ENCODE data around the gene GOLT1A. TPM values are rescaled to one million over a fixed set of nuclear protein-coding genes. Genes with fewer than 3 reads are reported as not detected.

Gene GOLT1A
- total RNA-seq, 6 donors from 2014 or later = 7.5 to 18.5 (median 10.1) TPM; not detected in 1

- TF ChIP-seq CTCF (IDR thresholded peaks at IDR 0.05) (no peak), POLR2A (IDR thresholded peaks at IDR 0.05) (no peak), EP300 (IDR thresholded peaks at IDR 0.05) (no peak), POLR2AphosphoS5 (IDR thresholded peaks at IDR 0.05) (no peak)
- H3K4me3 ChIP-seq = no peak overlapping the region
- WGBS, 2 donors = 66 to 73% methylated on average over 10 of the region's 10 CpGs
- no peaks in the 10 kb centered on the region for H3K9me3 ChIP-seq
- no peak for ATAC-seq (ENCODE audit: low FRiP score in 2 of 2)
- H3K4me1 ChIP-seq = peaks cover 0 to 12% (median 3%) of the 10 kb centered on the region in 4 donors
- no peak for DNase-seq
- H3K27ac ChIP-seq = no peak overlapping the region
- no peaks in the 10 kb centered on the region for H3K36me3 ChIP-seq
- H3K27me3 ChIP-seq = peaks cover 0 to 6% (median 2%) of the 10 kb centered on the region in 4 donors
These were observed 27.2 kb downstream of the GOLT1A start for GRCh38 chr1:204186597-204186996.

- H3K4me3 ChIP-seq = no peak overlapping the region
- H3K27ac ChIP-seq = no peak overlapping the region
- no peaks in the 10 kb centered on the region for H3K9me3 ChIP-seq
- DNase-seq (no peak), ATAC-seq (ENCODE audit: low FRiP score in 2 of 2) (no peak)
- no peaks in the 10 kb centered on the region for H3K36me3 ChIP-seq
- WGBS, 2 donors = 53 to 56% methylated on average over 1 of the region's 1 CpG
- no peaks in the 10 kb centered on the region for H3K4me1 ChIP-seq
- no peaks in the 10 kb centered on the region for H3K27me3 ChIP-seq
- TF ChIP-seq EP300 (IDR thresholded peaks at IDR 0.05) (no peak), CTCF (IDR thresholded peaks at IDR 0.05) (no peak), POLR2A (IDR thresholded peaks at IDR 0.05) (no peak), POLR2AphosphoS5 (IDR thresholded peaks at IDR 0.05) (no peak)
These were observed 32.7 kb downstream of the GOLT1A start for GRCh38 chr1:204181116-204181515.

- no peaks in the 10 kb centered on the region for H3K27me3 ChIP-seq
- H3K4me3 ChIP-seq = no peak overlapping the region
- no peak overlapping the region for H3K27ac ChIP-seq
- no peaks in the 10 kb centered on the region for H3K36me3 ChIP-seq
- no peak for ATAC-seq (ENCODE audit: low FRiP score in 2 of 2)
- 77 to 79% methylated on average over 6 of the region's 6 CpGs for WGBS, 2 donors
- H3K9me3 ChIP-seq = no peaks in the 10 kb centered on the region
- no peak for DNase-seq
- H3K4me1 ChIP-seq = no peaks in the 10 kb centered on the region
- TF ChIP-seq POLR2AphosphoS5 (IDR thresholded peaks at IDR 0.05) (no peak), CTCF (IDR thresholded peaks at IDR 0.05) (no peak), EP300 (IDR thresholded peaks at IDR 0.05) (no peak)
These were observed 33.7 kb downstream of the GOLT1A start for GRCh38 chr1:204180133-204180532.

GRCh38 chr1:204178487-204179281 lies 35.1 kb downstream of the GOLT1A start:
- Histone ChIP-seq H3K4me3 (no peak overlapping the region), H3K9me3 (no peaks in the 10 kb centered on the region), H3K36me3 (no peaks in the 10 kb centered on the region), H3K4me1 (no peaks in the 10 kb centered on the region), H3K27ac (no peak overlapping the region), H3K27me3 (no peaks in the 10 kb centered on the region)
- ATAC-seq (ENCODE audit: low FRiP score in 2 of 2) (peak in 1 of 2 donors; percentile 20), DNase-seq (no peak)
- WGBS, 2 donors = 82 to 84% methylated on average over 4 to 7 of the region's 7 CpGs
- TF ChIP-seq POLR2AphosphoS5 (IDR thresholded peaks at IDR 0.05) (no peak), CTCF (IDR thresholded peaks at IDR 0.05) (no peak), POLR2A (IDR thresholded peaks at IDR 0.05) (no peak), EP300 (IDR thresholded peaks at IDR 0.05) (no peak)

GRCh38 chr1:204177133-204177532 lies 36.7 kb downstream of the GOLT1A start:
- H3K27ac ChIP-seq = no peak overlapping the region
- H3K4me1 ChIP-seq = no peaks in the 10 kb centered on the region
- H3K36me3 ChIP-seq = no peaks in the 10 kb centered on the region
- no peak for DNase-seq
- TF ChIP-seq EP300 (IDR thresholded peaks at IDR 0.05) (no peak), POLR2AphosphoS5 (IDR thresholded peaks at IDR 0.05) (no peak), POLR2A (IDR thresholded peaks at IDR 0.05) (no peak)
- no peaks in the 10 kb centered on the region for H3K27me3 ChIP-seq
- no peak for ATAC-seq (ENCODE audit: low FRiP score in 2 of 2)
- no peaks in the 10 kb centered on the region for H3K9me3 ChIP-seq
- 46 to 50% methylated on average over 4 of the region's 4 CpGs for WGBS, 2 donors
- H3K4me3 ChIP-seq = no peak overlapping the region
